ENCODE measurements around the gene UCHL3.
A peak's percentile ranks its signal among the peaks of the same experiment; 100 is the strongest.

The UCHL3 gene

GRCh38 chr13:75621147-75621546 is 71.6 kb downstream of the UCHL3 start:
- no peak for DNase-seq (ENCODE audit: low read depth in 3 of 3)

- DNase-seq (ENCODE audit: low read depth in 3 of 3) = no peak
Observed at GRCh38 chr13:75628801-75629200, 79.2 kb downstream of the UCHL3 start.

GRCh38 chr13:75633285-75633684 is 83.7 kb downstream of the UCHL3 start:
- no peak for DNase-seq (ENCODE audit: low read depth in 3 of 3)

DNA sequence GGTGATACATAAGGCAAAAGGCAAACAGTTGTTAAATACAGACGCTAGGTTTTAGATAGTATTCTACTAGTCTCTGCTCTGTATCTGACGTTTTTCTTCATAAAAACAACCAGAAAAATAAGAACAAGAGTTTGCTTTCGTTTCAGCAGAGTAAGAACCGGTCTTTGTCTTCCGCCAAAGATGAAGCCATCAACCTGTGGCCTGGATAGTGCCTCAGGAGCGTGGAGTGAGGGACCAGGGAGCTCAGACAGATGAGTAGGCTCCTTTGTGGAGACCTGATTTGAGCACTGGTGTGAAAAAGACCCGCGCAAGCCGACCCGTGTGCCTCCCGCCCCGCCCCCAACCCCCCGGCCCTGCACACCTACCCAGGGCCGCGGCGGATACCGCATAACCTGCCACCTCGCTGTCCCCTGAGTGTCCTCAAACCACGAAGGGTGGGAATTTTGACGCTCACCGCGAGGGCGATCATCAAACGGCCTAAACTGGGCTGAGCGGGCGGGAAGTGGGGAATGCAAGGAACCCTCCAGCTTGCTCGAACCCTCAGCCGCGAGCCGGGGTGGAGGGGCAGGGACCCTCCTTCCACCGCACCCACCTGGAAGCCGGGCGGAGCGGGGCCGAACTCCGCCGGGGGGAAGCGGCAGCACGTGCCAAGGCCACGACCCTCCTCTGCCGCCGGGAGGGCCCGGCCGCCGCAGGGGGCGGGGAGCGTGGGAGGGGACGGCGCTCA is 85.7 kb downstream of the UCHL3 start:
- DNase-seq (ENCODE audit: low read depth in 3 of 3) = no peak

DNA sequence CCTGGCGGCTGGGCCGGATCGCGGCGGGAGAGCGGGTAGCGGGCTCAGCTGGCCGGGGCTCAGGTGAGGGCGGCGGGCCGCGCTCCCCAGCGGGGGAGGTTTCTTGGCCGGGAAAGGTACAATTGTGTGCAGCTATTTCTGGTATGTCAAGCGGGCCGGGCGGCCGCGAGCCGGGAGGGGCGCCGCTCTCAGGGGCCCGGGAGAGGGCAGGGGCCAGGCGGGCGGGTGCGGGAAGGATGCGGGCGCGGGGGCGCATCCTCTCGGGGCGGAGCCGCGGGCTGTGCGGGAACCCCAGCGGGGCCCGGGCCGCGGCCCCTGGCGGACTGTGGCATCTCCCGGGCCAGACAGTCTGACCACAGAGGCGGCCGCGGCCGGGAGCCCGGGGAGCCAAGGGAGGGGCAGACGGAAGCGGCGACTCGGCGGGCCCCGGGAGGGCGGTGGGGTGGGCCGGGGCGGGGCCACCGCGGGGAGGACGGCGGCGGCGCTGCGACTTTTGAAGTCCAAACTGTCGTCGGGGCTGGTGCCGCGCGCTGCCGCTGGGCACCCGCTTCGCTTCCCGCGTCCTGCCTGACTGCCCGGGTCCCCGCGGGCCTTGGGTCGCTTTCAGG is 86.3 kb downstream of the UCHL3 start, which contains the start of gene LMO7:
TSS of gene LMO7 (plus strand) at position 503 of the 608 bp plus-strand sequence. CDS start 328 bp downstream, outside the sequence.
- DNase-seq (ENCODE audit: low read depth in 3 of 3) = peak in 2 of 3 experiments; percentile 15 to 17

DNA sequence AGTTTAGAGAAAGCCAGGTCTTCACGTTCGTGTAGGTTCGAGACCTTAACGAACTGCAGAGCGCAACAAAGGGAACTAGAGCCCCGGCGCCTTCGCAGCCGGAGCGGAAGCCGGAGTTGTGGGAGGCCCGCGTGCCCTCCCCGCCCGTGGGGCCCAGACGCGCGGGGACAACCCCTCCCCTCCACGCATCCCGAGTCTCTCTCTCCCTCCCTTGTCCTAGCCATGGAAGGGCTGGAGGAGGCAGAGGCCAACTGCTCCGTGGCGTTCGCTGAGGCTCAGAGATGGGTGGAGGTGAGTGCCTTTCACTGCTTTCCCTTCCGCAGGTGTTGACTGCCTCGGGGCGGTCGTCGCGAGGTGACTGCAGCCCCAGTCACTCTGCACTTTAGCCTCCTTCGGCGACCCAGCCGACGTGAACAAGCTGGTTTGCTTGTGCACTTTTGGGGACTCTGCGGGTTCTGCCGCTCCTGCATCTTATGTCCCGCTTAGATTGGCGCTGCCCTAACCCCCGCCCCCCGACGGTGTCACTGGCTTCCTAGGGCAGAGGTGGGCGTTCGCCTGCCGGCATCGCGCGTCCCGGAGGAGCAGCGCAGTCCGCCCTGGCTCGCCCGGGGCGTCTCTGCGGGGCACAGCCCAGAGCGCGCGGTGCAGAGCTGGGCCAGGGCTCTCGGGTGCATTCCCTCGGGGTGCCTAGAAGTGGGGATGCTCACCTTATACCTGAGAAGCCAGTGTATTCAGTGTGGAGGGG is 87.0 kb downstream of the UCHL3 start:
- DNase-seq (ENCODE audit: low read depth in 3 of 3) = peak in 2 of 3 experiments; percentile 4 to 11

DNA sequence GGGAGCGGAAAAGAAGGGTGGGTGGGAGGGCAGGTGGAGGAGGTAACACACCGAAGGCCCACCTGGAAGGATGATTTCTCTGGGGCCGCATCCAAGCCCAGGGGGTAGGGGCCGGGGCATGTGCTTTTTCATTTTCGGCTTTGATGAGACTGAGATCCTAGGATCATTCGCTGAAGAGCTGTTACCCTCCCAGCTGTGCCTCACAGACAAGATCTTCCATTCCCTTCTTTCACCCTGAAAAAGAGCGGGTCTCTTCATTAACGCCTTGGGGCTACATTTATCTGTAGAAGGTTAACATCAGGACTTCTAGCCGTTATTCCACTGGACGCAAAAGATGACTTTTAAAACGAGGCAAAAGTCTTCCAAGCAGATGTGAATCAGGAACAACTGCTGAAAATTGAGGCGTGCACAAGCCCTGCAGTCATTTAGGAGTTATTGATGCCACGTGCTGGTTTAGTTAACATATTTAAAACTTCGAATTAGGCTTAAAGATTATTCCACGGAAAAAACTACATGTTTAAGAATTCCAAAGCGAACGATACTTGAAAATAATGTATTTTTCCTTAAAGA is 87.7 kb downstream of the UCHL3 start:
- DNase-seq (ENCODE audit: low read depth in 3 of 3) = no peak

GRCh38 chr13:75639454-75639853 is 89.9 kb downstream of the UCHL3 start:
- DNase-seq (ENCODE audit: low read depth in 3 of 3) = no peak

GRCh38 chr13:75641026-75641425 is 91.4 kb downstream of the UCHL3 start:
- no peak for DNase-seq (ENCODE audit: low read depth in 3 of 3)

GRCh38 chr13:75643182-75643581 is 93.6 kb downstream of the UCHL3 start:
- no peak for DNase-seq (ENCODE audit: low read depth in 3 of 3)

- DNase-seq (ENCODE audit: low read depth in 3 of 3) = no peak
Observed at GRCh38 chr13:75643693-75644092, 94.1 kb downstream of the UCHL3 start.

DNA sequence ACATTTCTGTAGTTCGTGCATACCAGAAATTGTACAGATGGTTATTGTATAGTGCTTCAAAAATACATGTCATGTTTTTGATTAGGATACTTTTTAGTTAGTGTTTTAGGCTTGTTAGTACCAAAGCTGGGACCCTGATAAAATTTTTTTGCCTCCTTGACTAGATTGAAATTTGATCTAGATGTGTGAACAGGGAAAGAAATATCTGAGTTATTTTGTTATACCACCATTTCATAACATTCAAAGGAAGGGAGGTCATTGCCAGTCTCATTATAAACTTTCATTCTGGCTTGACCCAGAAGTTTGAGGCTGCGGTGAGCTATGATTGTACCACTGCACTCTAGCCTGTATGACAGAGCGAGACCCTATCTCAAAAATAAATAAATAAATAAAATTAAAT is 95.5 kb downstream of the UCHL3 start:
- DNase-seq (ENCODE audit: low read depth in 3 of 3) = no peak

DNA sequence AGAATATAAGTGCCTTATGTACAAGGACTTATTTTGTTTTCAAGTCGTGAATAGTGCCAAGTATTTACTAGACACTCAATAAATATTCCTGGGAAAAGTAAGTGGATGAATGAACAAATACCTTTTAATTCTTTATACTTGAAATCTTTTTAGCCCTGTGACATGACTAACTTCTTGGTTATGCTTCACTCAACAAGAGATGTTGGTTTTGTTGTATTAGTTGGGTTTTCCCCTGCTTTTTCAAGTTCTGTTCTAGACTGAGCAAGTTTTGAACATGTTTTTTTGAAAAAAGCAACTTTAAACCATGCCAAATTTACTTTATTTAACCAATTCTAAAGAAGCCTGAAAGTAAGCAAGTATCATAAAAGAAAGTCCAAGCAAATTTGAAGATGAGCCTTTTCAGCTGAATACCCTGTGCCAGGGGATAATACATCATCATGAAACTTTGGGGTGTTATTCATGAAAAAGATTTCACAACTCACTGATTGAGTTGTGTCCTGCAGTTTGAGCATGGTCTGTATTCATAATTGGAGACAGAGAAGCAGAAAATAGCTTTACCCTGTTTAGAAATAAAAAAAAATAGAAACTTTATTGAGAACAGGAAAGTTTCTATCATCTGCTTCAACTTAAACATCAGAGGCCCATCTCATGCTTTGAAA is 97.7 kb downstream of the UCHL3 start:
- DNase-seq (ENCODE audit: low read depth in 3 of 3) = no peak

GRCh38 chr13:75648446-75648845 is 98.9 kb downstream of the UCHL3 start:
- no peak for DNase-seq (ENCODE audit: low read depth in 3 of 3)

- no peak for DNase-seq (ENCODE audit: low read depth in 3 of 3)
Observed at GRCh38 chr13:75651013-75651412, 101.4 kb downstream of the UCHL3 start.

DNA sequence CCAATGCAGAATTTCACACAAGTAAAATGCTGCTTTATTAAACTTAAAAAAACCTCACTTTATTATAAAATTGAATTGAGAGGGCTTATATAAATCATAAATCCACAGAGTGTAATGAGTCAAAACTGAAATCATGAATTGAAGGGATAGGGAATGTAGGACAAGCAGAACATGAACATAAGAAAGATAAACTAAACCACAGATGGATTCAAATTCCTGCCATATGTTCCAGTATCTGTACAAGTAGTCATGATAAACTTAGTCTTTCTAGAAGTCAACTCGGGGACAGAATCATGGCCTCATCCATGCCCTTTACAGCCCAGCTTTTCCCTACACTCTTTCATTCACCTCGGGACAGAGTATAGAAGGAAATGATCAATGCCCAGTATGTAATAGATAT is 103.1 kb downstream of the UCHL3 start:
- DNase-seq (ENCODE audit: low read depth in 3 of 3) = no peak
